HG02938 (cell line): ENCODE measurements around the gene LMNTD2.
"Not testable (repeated sequence)": the region's sequence is repeated elsewhere in the genome, so short reads cannot be mapped to it uniquely, and the experiment has no call there.

Source experiments
- ATAC-seq: cut with Tn5 transposase; IDR thresholded peaks from one replicate; pipeline ENCODE4 v1.9.1; 2021; ENCODE audit warnings: mild to moderate bottlenecking, moderate library complexity; ENCODE audit not compliant: unreplicated experiment

The LMNTD2 gene

DNA sequence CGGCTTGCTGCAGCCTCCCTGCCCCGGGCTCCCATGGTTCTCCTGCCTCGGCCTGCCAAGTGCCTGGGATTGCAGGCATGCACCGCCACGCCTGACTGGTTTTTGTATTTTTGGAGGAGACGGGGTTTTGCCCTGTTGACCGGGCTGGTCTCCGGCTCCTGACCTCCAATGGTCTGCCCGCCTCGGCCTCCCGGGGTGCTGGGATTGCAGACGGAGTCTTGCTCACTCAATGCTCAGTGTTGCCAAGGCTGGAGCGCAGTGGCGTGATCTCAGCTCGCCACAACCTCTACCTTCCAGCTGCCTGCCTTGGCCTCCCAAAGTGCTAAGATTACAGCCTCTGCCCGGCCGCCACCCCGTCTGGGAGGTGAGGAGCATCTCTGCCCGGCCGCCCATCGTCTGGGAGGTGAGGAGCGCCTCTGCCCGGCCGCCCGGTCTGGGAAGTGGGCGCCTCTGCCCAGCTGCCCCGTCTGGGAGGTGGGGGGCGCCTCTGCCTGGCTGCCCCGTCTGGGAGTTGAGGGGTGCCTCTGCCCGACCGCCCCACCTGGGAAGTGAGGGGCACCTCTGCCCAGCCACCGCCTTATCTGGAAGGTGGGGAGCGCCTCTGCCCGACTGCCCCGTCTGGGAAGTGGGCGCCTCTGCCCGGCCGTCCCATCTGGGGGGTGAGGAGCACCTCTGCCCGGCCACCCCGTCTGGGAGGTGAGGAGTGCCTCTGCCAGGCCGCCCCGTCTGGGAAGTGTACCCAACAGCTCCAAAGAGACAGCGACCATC is 43.4 kb downstream of the LMNTD2 start:
- not testable (repeated sequence) for ATAC-seq

DNA sequence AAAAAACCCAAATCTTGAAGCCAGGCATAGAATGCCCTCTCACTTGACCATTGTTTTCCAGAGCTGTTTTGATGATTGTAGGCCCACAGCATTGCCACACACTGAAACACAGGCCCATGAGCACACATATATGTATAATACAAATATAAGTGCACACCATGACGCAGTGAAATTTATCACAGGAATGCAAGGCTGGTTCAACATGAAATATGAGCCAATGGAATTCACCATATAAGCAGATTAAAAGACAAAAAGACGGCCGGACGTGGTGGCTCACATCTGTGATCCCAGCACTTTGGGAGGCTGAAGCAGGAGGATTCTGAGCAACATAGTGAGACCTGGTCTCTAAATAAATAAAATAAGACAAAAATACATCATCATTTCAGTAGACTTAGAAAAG is 44.1 kb downstream of the LMNTD2 start:
- ATAC-seq = no peak

DNA sequence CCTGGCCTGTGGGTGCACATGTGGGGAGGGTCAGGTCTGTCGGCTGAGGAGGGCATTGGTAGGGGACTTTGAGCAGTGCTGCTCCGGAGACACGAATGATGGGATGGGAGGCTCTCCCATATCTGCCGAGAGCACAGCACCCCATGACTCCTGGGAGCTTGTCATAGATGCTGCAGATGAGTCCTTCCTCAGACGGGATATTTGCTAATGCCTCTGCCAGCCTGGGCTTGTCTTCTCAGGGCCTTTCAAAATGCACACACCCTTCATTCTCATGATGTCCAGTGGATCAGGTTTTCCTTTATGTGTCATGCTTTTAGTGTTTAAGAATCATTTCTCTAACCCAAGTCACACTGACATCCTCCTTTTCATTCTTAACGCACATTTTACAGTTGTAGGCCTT is 45.4 kb downstream of the LMNTD2 start:
- ATAC-seq = no peak

DNA sequence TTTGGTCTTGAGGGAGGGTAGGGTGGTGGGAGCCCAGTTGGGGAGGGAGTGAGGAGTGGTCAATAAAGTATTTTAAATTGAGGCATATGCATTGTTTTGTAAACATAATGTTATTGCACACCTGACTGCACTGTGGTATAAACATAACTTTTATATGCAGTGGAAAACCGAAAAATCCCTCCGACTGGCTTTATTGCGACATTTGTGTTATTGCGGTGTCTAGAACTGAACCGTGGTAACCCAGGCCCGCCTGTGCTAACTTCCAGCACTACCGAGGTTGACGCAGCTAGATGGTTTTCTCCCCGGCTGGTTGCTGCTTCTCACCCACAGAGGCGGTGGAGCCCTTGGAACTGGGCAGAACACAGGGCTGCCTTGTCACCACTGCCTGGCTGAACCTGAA is 45.9 kb downstream of the LMNTD2 start:
- no peak for ATAC-seq

DNA sequence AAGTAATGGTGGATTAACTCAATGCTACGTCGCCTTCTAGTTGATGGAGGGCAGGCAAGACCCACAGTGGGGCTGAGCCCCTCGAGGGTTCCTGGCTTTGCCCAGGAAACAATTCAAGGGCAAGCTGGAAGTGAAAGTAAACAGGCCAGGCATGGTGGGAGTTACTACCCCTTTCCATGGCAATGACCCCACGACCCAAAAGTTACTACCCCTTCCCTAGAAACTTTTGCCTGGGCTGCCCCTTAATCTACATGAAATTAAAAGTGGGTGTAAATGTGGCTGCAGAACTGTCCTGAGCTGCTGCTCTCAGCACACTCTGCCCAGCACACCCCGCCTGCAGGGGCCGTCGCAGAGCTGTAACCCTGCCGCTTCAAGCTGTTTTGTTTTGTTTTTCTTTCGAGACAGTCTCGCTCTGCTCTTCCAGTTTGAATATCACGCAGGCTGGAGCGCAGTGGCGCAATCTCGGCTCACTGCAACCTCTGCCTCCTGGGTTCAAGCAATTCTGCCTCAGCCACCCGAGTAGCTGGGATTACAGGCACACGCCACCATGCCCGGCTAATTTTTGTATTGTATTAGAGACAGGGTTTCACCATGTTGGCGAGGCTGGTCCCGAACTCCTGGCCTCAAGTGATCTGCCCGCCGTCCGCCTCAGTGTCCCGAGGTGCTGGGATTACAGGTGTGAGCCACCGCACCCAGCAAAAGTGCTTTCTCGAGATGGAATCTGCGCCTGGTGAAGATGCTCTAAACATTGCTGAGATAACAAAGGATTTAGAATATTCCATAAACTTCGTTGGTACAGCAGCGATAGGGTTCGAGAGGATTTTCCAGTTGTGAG is 47.6 kb downstream of the LMNTD2 start:
- ATAC-seq = no peak

DNA sequence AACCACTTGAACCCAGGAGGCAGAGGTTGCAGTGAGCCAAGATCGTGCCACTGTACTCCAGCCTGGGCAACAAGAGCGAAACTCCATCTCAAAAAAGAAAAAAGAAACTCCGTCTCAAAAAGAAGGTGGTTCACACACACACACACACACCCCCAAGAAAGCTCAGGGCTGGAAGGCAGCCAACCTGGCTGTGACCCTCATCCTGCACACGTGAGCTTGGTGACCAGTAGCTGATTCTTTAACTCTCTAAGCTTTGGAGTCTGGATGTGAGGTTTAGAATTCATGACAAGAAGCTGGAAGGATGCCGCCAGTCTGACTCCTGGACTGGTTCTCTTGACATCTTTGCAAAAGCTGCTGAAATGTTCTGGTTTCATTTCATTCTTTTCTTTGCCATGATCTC is 51.6 kb downstream of the LMNTD2 start:
- ATAC-seq = no peak

DNA sequence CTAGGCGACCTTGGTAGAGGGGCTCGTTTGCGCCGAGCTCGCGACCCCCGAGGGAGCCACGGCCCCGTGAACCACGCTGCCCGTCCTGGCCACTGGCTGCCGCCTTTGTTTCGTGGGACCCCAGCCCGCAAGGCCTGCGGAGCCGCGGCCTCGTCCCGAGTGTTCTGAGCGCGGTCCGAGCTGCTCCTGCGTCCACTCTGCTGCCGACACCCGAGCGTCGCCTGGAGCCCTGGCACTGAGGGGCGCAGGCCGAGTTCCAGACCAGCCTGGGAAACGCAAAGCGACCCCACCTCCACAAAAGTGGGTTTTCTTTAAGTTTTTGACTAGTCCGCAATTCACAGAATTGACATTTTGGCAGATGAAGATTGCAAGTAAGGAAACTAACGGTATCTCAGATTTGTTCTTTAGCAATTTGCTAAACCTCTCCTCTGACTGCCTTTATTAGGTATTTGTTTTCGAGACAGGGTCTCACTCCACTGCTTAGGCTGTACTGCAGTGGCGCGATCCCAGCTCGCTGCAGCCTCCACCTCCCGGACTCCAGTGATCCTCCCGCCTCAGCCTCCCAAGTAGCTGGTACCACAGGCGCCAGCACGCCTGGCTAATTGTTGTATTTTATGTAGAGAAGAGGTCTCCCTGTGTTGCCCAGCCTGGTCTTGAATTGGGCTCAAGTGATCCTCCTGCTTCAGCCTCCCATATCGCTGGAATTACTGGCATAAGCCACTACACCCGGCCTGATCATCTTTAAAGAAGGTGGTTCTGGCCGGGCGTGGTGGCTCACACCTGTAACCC is 52.6 kb downstream of the LMNTD2 start:
- no peak for ATAC-seq

DNA sequence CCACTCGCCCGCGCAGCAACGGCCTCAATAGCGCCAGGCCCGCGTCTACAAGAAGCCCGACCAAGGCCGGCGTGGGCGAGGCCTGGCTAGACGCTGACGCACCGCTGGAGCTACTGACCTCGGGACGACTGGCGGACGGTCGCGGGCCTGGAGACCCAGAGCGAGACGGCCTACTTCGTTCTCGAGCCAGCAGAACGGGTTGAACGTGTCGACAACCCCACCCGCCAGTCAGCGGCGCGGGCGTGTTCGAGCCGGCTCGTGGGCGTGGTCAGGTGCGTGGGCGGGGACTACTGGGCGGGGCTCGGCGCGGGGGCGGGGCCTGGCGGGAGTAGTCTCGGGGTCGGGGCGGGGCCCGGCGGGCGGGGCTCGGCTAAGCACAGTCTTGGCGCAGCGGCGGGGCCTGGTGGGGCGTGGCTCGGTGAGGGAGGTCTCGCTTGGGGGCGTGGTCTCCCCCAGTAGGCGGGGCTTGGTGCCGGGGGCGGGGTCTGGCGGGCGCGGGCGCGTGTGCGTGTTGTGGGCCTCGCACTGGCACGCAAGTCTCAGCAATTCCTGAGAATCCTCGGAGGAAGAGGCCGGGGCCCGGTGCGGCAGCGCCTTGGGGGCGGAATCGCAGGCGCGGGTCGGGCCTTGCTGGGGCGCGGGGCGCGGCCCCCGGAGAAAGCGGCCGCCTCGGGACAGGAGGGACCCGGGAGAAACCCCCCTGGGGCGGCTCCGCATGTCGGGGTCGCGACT is 53.4 kb downstream of the LMNTD2 start, which contains the start of gene RNH1:
Gene RNH1, minus strand, starts transcription at position 248 of the 732 bp plus-strand sequence. CDS start 5,080 bp downstream, outside the sequence.
- peak; percentile 32 for ATAC-seq

DNA sequence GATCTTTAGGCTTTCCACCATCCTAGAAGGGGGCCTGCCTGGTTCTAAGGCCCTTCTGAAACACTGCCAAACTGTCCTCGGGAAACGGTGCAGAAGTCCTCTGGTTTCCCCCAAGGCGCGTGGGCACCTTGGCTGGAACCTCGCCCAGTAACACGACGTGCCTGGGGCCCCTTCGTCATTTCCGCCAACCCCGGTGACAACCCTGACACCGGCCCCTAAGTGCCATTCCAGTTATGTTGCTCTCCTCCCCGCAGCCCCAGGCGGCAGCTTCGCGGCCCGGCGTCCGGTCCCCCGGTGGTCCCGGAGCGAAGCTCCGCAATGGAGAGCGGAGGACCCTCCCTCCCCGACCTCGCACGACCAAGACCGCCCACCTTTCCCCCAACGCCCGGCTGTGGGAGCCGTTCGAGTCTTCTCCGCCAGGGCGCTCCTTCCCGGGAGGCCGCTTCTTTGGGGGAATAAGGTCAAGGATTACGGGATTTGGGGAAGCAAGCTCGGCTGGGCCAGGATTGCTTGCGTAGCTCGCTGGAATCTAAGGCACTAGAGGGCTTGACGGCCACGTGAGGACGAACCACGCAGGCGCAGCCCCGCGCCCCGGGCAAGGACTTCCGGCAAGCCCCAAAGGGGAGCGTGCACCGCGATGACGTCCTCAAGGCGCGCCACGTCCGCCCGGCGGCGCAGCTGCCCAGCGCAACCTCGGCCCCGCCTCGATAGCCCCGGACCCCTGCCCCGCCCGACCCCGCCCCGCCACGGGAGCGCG is 54.1 kb downstream of the LMNTD2 start:
- peak; percentile 64 for ATAC-seq

DNA sequence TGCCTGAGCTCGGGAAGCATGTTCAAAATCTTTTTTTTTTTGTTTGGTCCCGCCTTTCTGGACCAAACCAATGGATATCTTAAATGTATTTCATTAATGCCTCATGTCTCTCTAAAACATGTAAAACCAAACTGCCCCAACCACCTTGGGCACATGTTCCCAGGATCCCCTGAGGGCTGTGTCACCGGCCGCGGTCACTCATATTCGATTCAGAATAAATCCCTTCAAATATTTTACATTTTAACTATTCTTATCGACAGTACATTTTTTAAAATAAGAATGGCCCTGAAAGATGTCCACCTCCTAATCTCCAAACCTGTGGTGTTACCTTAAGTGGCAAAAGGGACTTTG is 55.6 kb downstream of the LMNTD2 start:
- ATAC-seq = no peak
